Endodermal cell (in vitro differentiated cells): Measurements from ENCODE around the gene CHRNE. TPM values are rescaled to one million over a fixed set of nuclear protein-coding genes. Genes with fewer than 3 reads are reported as not detected.

Experiments used
- DNase-seq: peaks from one replicate; pipeline ENCODE4 v3.0.0-alpha.2; 2017
- H3K27ac ChIP-seq: 2 replicates; pipeline ENCODE4 v1.5.1; 2013; ENCODE audit warnings: mild to moderate bottlenecking, low read depth, low read length, moderate library complexity
- H3K27me3 ChIP-seq: 2 replicates; pipeline ENCODE4 v1.6.1; 2013; ENCODE audit warnings: mild to moderate bottlenecking, low read length, moderate library complexity; ENCODE audit not compliant: insufficient read depth, control insufficient read depth, poor library complexity, severe bottlenecking
- H3K36me3 ChIP-seq: 2 replicates; pipeline ENCODE4 v1.7.0; 2013; ENCODE audit warnings: mild to moderate bottlenecking, low read length, moderate library complexity; ENCODE audit not compliant: control insufficient read depth, insufficient read depth
- H3K4me1 ChIP-seq: one replicate; pipeline ENCODE4 v1.7.0; 2013; ENCODE audit warnings: low read length; ENCODE audit not compliant: control insufficient read depth, insufficient read depth
- H3K4me3 ChIP-seq: 2 replicates; pipeline ENCODE4 v1.5.1; 2013; ENCODE audit warnings: mild to moderate bottlenecking, low read length, moderate library complexity
- H3K9ac ChIP-seq: 2 replicates; pipeline ENCODE4 v1.6.1; 2013; ENCODE audit warnings: mild to moderate bottlenecking, low read length, moderate library complexity; ENCODE audit not compliant: poor library complexity, severe bottlenecking; ENCODE audit errors: extremely low read depth
- H3K9me3 ChIP-seq: 2 replicates; pipeline ENCODE4 v1.6.1; 2013; ENCODE audit warnings: mild to moderate bottlenecking, low read length, moderate library complexity; ENCODE audit not compliant: control insufficient read depth
- H3K27ac Mint-ChIP-seq: 2 replicates; pipeline ENCODE4 v1.8.0; 2020; ENCODE audit warnings: mixed read lengths
- H3K27me3 Mint-ChIP-seq: 2 replicates; pipeline ENCODE4 v1.8.0; 2021; ENCODE audit warnings: mild to moderate bottlenecking, mixed read lengths; ENCODE audit not compliant: insufficient read depth
- H3K36me3 Mint-ChIP-seq: 2 replicates; pipeline ENCODE4 v1.8.0; 2020; ENCODE audit warnings: low read depth, mixed read lengths
- H3K4me1 Mint-ChIP-seq: 2 replicates; pipeline ENCODE4 v1.8.0; 2020; ENCODE audit warnings: mixed read lengths
- H3K4me3 Mint-ChIP-seq: 2 replicates; pipeline ENCODE4 v1.8.0; 2020; ENCODE audit warnings: mild to moderate bottlenecking, moderate library complexity, mixed read lengths
- H3K9me3 Mint-ChIP-seq: 2 replicates; pipeline ENCODE4 v1.8.0; 2020; ENCODE audit warnings: mild to moderate bottlenecking, mixed read lengths
- WGBS, 2 experiments: methylation state at CpG; one replicate each; pipeline versions ENCODE4 v1.1.5 to v1.1.7; 2013; ENCODE audit warnings: missing lambda C conversion rate in 2 of 2, mixed read lengths in 1 of 2; ENCODE audit not compliant: insufficient coverage in 1 of 2, insufficient read length in 1 of 2; 5-methylcytosine and 5-hydroxymethylcytosine counted together
- total RNA-seq, 2 donors: library from RNA; stranded (reverse); fragmentation: NEBNext Ultra II Directional in 1 of 2; extraction: Animal tissue kit (Norgen Biotek cat#: 25700) in 1 of 2; gene quantifications; 2 replicates in 1 of 2; 3 replicates in 1 of 2; pipeline ENCODE4 v1.2.1, GENCODE V29; 2021
- TF ChIP-seq, protein P1 (sequence below): fragments of 200-600 bp; sonication (generic); conservative IDR thresholded peaks from 2 replicates; pipeline ENCODE4 v1.5.0; 2021; ENCODE audit warnings: antibody characterized with exemption, mild to moderate bottlenecking

Gene CHRNE
- total RNA-seq, 2 donors from 2014 or later = 0.71 to 1.2 TPM

DNA sequence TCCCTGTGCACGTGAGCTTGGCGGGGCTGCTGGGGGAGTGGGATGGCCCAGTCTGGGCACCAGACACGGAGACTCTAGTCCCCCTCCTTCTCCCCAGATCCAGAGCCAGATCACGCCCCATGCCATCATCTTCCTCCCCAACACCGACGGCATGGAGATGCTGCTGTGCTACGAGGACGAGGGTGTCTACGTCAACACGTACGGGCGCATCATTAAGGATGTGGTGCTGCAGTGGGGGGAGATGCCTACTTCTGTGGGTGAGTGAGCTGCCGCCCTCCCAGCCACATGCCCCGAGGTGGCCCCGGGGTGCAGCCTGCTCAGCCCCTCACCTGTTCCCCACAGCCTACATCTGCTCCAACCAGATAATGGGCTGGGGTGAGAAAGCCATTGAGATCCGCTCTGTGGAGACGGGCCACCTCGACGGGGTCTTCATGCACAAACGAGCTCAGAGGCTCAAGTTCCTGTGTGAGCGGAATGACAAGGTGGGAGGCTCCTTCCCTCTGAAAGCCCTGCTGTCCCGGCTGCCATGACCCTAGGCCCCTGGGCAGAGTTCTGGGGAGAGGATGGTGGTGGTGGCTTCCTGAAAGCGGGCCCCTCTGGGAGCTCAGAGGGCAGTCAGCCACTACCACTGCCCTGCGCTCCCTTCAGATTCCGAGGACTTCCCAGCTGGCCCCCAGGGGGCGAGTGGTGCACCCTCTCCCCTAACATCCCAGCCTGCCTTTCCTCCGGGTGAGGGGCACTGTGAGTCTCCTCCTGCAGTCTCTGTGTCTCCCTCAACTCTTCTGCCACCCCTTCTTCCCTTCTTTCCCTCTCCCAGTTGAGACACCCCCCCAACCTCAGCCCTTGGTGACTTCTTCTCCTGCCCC lies 6.3 kb downstream of the CHRNE start:
- Histone ChIP-seq H3K27me3 (no peaks in the 10 kb centered on the region), H3K4me3 (no peak overlapping the region), H3K4me1 (no peaks in the 10 kb centered on the region), H3K36me3 (peaks cover 25% of the 10 kb centered on the region), H3K9ac (no peak overlapping the region), H3K27ac (no peak overlapping the region), H3K9me3 (no peaks in the 10 kb centered on the region)
- TF ChIP-seq, protein P1, sequence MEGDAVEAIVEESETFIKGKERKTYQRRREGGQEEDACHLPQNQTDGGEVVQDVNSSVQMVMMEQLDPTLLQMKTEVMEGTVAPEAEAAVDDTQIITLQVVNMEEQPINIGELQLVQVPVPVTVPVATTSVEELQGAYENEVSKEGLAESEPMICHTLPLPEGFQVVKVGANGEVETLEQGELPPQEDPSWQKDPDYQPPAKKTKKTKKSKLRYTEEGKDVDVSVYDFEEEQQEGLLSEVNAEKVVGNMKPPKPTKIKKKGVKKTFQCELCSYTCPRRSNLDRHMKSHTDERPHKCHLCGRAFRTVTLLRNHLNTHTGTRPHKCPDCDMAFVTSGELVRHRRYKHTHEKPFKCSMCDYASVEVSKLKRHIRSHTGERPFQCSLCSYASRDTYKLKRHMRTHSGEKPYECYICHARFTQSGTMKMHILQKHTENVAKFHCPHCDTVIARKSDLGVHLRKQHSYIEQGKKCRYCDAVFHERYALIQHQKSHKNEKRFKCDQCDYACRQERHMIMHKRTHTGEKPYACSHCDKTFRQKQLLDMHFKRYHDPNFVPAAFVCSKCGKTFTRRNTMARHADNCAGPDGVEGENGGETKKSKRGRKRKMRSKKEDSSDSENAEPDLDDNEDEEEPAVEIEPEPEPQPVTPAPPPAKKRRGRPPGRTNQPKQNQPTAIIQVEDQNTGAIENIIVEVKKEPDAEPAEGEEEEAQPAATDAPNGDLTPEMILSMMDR = no peak
- Mint-ChIP-seq H3K9me3 (no peaks in the 10 kb centered on the region), H3K4me1 (no peaks in the 10 kb centered on the region), H3K4me3 (no peak overlapping the region), H3K27me3 (peaks cover 8% of the 10 kb centered on the region), H3K36me3 (peaks cover 20% of the 10 kb centered on the region), H3K27ac (no peak overlapping the region)
- DNase-seq = no peak
- 90 to 97% methylated on average over 16 to 27 of the region's 27 CpGs for WGBS, 2 experiments

DNA sequence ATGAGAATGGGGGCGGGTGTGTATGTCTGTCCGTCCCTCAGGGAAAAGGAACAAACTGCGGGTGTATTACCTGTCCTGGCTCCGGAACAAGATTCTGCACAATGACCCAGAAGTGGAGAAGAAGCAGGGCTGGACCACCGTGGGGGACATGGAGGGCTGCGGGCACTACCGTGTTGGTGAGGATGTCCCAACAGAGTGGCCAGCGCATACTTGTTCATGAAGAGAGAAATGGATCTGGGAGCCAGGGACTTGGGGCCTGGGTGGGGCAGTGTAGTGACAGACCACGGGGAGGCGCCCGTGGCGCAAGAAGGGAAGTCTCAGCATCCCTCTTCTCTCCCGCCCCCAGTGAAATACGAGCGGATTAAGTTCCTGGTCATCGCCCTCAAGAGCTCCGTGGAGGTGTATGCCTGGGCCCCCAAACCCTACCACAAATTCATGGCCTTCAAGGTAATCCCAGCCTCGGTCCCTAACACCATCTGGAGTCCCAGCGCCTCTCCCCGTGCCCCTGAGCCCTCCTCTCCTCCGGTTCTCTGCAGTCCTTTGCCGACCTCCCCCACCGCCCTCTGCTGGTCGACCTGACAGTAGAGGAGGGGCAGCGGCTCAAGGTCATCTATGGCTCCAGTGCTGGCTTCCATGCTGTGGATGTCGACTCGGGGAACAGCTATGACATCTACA lies 7.1 kb downstream of the CHRNE start:
- Histone ChIP-seq H3K27me3 (no peaks in the 10 kb centered on the region), H3K4me3 (no peak overlapping the region), H3K27ac (no peak overlapping the region), H3K4me1 (no peaks in the 10 kb centered on the region), H3K9me3 (no peaks in the 10 kb centered on the region), H3K9ac (no peak overlapping the region), H3K36me3 (peaks cover 32% of the 10 kb centered on the region)
- TF ChIP-seq, protein P1 = peak; percentile 66
- no peaks in the 10 kb centered on the region for H3K9me3 Mint-ChIP-seq
- 86 to 92% methylated on average over 17 to 27 of the region's 27 CpGs for WGBS, 2 experiments
- H3K4me1 Mint-ChIP-seq = no peaks in the 10 kb centered on the region
- DNase-seq = peak; percentile 92
- H3K27me3 Mint-ChIP-seq = peaks cover 8% of the 10 kb centered on the region
- H3K4me3 Mint-ChIP-seq = no peak overlapping the region
- peaks cover 20% of the 10 kb centered on the region for H3K36me3 Mint-ChIP-seq
- peak overlapping the region; percentile 35 for H3K27ac Mint-ChIP-seq

DNA sequence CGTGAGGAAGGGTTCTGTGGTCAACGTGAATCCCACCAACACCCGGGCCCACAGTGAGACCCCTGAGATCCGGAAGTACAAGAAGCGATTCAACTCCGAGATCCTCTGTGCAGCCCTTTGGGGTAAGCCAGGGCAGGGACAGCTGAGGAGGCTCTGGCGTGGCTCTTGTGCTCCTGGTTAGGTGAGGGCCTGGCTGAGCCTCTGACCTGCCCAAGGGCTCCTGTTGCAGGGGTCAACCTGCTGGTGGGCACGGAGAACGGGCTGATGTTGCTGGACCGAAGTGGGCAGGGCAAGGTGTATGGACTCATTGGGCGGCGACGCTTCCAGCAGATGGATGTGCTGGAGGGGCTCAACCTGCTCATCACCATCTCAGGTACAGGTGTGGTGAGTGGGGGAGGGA lies 7.8 kb downstream of the CHRNE start:
- DNase-seq = peak; percentile 44
- Histone ChIP-seq H3K9ac (no peak overlapping the region), H3K9me3 (no peaks in the 10 kb centered on the region), H3K4me3 (no peak overlapping the region), H3K36me3 (peaks cover 38% of the 10 kb centered on the region), H3K27me3 (no peaks in the 10 kb centered on the region), H3K4me1 (no peaks in the 10 kb centered on the region), H3K27ac (no peak overlapping the region)
- TF ChIP-seq, protein P1 = no peak
- H3K4me1 Mint-ChIP-seq = no peaks in the 10 kb centered on the region
- H3K36me3 Mint-ChIP-seq = peaks cover 26% of the 10 kb centered on the region
- H3K4me3 Mint-ChIP-seq = no peak overlapping the region
- H3K27ac Mint-ChIP-seq = no peak overlapping the region
- H3K9me3 Mint-ChIP-seq = no peaks in the 10 kb centered on the region
- peaks cover 7% of the 10 kb centered on the region for H3K27me3 Mint-ChIP-seq
- WGBS, 2 experiments = 94 to 98% methylated on average over 7 to 13 of the region's 13 CpGs
